Brain pericyte (primary cell): ENCODE data around the gene MESD.

ENCODE experiments used
- DNase-seq: peaks from one replicate; pipeline ENCODE4 v3.0.0-alpha.2; 2012; ENCODE audit warnings: low read depth, low spot score

The MESD gene

DNA sequence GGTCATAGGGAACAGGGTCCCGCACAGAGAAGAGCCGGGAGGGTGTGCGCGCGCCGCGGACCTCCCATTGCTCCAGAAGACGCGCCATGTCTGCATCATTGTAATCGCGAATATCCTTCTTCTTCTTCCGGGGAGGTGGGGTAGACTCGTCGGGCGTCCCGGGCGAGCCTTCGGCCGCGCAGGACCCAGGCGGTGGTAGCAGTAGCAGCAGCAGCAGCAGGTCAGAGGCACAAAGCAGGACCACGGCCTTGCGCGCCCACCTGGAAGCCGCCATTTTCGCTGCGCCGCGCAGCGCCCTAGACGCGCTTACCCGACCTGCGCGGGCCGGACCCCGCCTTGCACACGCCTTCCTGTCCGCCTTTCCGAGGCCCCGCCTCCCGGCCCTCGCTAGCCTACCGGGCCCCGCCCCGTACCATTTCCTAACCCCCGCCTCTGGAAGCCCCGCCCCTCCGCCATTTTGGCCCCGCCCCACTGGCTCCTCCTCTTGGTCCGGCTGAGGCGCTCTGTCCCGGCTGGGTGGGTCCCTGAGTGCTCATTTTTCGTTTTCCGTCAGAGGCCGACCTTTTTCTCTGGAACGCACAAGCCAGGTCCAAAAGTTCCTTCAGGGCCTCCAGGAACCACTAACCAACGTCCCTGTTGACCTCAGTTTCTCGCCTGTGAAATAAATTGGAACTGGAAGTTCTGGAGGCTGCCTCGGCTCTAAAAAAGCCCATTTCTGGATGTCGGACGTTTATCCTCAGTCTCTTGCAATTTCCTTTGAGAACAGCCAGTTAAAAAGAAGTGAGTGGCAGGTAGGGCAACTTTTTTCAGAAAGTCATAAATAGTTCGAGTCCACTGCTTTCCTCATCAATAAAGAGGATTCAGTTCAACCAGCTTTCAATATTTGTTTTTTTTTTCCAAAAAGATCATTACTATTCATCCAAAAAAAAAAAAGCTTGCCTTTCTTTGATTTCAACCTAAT is at the start of gene MESD:
Gene MESD, minus strand, starts transcription at position 302 of the 961 bp plus-strand sequence. Its CDS starts 28 bp downstream, at position 274.
- DNase-seq = peak; percentile 70

GRCh38 chr15:81038975-81039607 is 49.5 kb upstream of the MESD start:
- no peak for DNase-seq

GRCh38 chr15:81037952-81038743 is 48.5 kb upstream of the MESD start:
- DNase-seq = no peak

DNA sequence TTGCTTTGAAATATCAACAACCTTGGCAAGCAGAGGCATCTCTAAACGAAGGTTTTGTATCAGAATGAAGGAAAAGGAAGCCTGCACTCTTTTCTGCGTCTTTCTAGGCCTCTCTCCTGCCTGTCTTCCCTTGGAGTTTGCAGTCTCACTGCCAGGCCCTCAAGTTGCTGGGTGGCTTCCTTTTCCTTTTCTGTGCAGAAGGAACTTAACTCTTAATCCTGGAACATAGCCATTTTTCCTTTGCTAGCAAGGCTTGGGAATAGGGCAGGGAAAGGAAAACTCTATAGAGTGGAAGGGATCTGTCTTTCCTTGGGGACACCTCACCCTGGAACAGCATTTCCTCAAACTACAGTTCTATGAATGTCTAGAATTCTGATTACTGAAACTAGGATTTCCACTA is 43.9 kb upstream of the MESD start:
- DNase-seq = no peak

- no peak for DNase-seq
Observed at GRCh38 chr15:81032818-81033217, 43.2 kb upstream of the MESD start.

GRCh38 chr15:81032355-81032754 is 42.7 kb upstream of the MESD start:
- DNase-seq = no peak

DNA sequence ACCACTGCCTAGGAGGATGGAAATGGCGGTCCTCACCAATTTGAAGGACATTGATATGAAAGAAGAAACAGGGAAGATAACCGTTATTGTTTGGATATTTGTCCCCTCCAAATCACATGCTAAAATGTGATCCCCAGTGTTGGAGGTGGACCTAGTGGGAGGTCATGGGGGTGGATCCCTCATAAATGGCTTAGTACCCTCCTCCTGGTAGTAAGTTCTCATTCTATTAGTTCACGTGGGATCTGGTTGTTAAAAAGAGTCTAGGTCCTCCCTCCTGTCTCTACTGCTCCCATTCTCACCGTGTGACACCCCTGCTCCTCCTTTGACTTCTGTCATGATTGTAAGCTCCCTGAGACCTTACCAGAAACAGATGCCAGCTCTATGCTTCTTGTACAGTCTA is 41.6 kb upstream of the MESD start:
- DNase-seq = no peak

- no peak for DNase-seq
Observed at GRCh38 chr15:81030301-81030750, 40.7 kb upstream of the MESD start.

DNA sequence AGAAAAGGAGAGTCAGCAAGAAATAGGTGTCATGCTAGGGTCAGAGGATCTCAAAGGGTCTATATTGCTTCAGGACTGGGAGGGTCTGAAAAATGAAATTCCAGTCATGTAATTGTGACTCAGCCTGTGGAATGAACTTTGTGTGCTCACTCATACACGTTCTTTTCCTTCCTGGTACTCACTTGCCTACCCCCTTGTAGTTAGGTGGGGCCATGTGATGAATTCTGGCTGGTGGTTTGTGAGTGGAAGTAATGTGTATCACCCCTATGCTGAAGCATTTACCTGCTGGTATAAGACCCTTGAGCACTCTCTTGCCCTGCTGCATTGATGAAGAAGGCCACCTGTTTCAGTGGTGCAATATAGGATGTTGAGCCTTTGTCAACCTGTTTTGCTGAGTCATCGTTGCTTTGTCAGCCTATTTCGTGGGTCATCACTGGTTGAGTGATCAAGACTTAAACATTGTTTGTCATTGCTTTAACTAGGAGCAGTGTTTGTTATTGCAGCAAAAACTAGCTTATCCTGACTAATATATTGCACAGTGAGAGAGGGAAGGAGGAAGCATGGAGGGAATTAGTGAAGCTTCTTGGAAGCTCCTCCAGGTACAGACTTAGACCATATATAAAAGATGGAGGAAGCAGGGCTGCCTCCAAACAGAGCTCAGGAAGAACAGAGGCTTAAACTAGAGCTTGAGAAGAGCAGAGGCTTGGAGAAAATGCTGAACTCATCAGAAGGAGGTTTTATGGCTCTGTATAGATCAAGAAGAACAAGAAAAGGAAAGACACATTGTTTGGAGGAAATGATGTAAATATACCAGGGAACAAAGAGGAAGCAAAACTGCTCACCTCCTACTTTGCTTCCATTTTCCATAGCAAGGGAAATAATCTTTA is 40.0 kb upstream of the MESD start:
- no peak for DNase-seq

- DNase-seq = no peak
Observed at GRCh38 chr15:81026836-81027599, 37.4 kb upstream of the MESD start.

DNA sequence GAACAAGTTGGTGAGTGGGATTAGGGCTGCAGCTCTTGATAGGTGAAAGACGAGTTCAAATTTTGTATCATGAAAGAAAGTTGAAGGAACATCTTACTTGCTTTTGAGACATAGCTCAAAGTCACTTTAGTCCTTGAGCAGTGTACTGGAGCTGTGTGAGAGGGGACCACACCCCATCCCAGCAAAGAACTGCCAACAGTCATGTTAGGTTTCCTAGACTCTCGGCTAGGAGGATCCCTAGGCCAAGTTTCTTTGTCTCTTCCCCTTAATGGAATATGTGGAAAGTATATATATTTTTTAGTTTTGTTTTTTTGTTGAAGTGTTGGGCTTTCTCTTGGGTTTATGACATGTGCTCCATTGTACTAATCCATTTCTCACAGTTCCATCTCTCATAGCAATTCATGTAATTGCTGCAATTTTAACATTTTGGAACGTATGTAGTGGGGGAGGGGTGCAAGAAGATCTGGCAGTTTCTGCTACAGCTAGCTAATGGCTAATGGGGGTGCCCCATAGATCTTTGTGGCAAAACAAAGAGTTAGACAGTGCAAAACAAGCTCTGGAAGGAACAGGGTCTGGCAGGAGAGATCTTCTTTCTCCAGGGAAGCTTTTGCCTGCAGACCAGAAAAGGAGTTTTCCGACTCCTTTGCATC is 36.2 kb upstream of the MESD start:
- no peak for DNase-seq

DNA sequence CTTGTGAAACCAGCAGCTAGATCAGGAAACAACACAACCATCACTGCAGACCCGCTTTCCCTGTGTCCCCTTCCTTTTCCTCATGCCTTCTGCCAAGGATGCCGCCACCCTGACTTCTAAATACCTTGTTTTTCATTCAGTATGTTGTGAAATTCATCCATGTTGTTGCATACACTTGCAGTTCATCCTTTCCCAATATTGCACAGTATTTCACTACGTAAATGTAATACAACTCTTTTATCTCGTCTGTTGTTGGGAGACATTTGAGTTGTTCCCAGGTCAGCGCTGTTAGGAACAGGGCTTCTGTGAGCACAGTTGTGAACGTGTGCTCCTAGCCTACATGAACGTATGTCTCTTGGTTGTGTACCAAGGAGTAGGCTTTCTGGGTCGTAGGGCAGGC is 35.3 kb upstream of the MESD start:
- DNase-seq = no peak

DNA sequence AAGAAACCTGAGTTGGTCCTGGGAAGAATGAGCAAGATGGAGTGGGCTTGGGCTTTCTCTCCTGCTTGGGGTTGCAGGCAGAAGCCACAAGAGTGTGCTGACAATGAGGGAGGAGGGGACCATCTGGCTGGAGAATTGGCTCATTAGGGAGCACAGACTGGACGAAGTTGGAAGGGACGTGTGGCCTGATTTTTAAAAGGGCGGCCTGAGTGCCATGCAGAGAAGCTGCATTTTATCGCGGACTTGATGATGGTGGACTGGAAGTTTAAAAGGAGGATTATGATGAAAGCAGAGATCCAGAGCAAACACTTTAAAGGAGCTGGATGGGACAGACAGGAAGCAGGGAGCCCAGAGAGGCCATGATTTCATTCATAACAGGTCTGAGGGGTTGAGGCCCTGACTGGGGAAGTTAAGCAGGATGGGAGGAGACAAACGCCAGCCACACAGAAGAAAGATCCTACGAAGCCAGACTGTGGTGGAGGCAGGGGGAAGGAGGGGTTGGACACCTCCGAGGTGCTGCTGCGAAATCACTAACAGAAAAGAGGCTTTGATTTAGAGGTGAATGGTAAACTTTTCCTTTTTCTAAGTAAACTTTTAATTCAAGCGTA is 34.8 kb upstream of the MESD start:
- no peak for DNase-seq

- DNase-seq = peak; percentile 50
Observed at GRCh38 chr15:81023483-81024264, 34.1 kb upstream of the MESD start.

GRCh38 chr15:81021321-81021720 is 31.7 kb upstream of the MESD start:
- no peak for DNase-seq

DNA sequence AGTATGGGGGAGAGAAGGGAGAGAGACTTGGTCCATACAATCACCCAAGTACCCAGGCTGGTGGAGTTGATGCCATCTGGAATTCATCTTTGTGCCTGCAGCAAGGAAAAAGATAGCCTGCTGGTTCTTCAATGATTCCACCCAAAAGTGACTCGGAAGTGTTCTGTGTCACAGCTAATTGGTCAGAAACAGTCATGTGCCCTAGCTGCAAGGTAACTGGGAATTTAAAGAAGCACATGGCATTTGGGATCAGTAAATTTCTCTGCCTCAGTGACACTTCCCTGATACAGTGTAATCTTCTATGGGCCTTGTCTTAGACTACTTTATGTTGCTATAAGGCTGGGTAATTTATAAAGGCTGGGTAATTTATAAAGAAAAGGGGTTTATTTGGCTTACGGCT is 28.6 kb upstream of the MESD start:
- DNase-seq = no peak

DNA sequence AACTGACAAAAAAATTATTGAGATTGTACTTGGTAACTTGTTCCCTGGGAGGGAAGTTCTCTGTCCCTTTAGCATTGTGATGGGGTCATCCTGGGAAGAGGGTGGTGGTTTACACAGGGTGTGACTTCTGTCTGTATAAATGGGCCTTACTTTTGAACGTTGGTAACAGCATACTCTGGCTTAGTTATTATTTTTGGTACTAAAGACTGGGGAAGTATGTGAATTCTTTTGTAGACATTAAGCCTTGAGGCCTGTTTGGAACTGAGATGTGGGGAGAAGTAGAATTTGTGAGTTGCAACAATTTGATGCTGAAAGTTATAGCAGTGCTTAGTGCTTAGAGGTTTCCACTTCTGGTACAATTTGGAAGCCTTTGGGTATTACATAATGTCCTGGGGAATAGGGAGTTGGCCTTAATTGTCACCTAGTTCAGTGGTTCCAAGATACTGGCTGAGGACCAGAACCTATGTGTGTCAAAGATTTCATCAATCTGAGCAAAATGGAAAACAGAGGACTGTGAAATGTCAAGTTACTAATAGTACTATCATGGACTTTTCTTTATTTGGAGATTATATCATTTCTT is 27.0 kb upstream of the MESD start:
- no peak for DNase-seq
